Activated T-helper 1 cell treated with Interleukin-2 at 50 U/mL for 16 hours (primary cell): ENCODE data around the gene FCN2.

Experiments
- DNase-seq: peaks from one replicate; pipeline ENCODE4 v3.0.0-alpha.2; 2020; ENCODE audit warnings: low read depth

FCN2 gene

GRCh38 chr9:134933076-134933659, 52.6 kb downstream of the FCN2 start:
- no peak for DNase-seq

- no peak for DNase-seq
These were observed 54.5 kb downstream of the FCN2 start for GRCh38 chr9:134935056-134935640.

- DNase-seq, result no peak
These were observed 55.2 kb downstream of the FCN2 start for GRCh38 chr9:134935701-134936345.

GRCh38 chr9:134936346-134937163, 55.9 kb downstream of the FCN2 start:
- no peak for DNase-seq
